HG03097 (cell line): ENCODE measurements around the gene USH1C.

Experiments used
- ATAC-seq: cut with Tn5 transposase; IDR thresholded peaks from one replicate; pipeline ENCODE4 v1.9.1; 2021; ENCODE audit not compliant: unreplicated experiment, low FRiP score

Gene USH1C

DNA sequence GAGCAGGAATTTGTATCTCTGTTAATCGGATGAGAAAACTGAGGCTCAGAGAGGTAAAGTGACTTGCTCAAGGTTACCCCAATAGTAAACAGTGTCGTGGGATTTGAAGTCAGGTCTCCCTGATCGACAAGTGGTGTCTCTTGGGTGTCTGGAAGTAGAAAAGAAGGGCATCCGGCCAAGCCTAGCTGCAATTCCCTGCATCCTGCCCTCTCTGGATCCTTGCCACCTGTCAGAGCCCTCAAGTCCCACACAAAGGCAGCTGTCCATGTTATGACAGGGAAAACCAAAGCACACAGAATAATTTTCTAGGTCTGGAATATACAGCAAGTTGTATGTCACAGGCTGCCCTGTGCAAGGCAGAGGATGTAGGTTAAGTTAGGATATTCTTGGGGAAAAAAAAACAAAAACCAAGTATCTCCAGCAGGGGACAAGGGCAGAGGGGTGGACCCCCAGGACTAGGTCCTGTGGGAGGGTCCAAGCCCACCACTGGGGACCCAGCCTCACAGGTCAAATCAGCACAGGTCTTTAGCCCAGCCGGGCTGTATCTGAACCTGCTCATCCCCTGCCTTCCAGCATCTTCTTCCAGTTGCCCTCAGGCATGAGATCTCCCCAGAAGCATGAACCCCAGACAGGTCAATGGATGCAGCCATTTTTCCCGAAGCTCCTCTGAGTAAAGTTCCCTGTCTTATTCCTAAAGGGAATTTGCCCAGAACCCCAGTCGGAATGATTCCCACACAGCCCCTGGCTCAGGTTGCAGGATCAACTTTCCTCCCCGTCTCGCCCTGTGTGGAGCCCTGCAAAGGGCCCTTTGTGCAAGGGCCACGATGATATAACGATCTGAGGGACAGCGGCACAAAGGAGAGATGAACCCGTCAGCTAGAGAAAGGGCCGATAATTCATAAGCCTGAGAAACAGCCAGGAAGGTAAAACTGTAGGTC, 15.0 kb downstream of the USH1C start:
- no peak for ATAC-seq

DNA sequence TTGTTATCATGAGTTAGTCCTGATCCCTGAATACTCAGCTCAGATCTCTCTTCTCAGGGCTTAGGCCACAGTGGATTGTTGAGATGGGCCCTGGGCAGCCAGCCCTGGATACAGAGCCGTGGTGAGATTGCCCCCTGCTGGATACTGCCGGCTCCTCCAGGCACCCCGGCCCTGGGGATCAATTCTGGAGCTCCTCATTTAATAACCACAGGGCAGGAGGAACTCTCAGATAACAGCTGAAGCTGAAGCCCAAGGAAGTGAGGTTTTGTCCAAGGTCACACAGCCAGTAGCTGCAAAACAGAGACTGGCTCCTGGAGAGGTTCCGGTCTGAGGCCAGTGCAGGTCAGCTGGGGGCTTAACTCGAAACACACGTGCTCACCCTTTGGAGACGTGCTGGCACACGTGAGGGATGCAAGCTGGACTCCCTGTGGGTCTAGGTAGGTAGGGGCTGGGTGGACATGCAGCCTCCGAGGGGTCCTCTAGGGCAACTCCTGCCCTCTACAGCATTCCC, 16.0 kb downstream of the USH1C start:
- no peak for ATAC-seq

DNA sequence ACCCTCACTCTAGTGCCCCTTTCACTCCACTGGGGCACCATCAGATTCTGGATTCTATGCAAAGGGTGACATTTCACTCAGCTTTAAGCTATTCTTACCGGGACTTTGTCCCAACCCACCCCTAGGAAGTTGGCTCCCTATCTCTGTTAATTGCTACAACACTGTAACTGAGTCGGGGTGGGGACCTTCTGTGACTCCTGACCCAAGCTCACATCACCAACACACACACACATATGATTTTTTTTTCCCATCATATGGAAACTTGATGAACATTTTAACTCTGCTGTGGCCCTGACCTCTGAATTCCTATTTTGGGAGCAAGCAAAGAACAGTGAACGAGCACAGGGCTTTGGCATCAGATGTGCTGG, 16.6 kb downstream of the USH1C start:
- ATAC-seq, result no peak

DNA sequence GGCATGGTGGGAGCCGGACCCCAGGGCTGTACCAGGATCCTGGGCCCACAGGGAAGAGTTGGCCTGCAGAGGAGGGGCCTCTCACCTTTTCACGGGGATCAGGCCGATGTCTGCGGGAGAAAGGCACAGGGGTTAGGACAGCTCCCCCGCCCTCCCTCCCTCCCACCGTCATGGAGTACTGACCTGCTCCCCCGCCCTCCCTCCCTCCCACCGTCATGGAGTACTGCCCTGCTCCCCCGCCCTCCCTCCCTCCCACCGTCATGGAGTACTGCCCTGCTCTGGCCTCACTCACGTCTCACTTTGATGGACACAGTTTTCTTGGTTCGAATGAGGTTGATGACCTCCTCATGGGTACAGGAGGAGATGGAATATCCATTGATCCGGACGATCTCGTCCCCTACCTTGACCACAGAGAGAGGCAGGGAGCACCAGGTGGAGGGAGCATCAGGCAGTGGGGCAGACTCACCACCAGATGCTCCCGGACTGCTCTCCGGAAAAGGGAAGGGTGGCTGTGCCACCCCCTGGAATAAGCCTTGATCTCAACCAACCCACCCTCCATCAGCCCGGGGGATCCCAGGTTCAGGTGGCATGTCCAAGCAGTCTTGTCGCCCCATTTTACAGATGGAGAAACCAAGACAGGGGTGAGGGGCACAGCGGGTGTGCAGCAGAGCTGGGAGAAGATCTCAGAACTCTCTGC, 17.1 kb downstream of the USH1C start:
- ATAC-seq, result no peak

DNA sequence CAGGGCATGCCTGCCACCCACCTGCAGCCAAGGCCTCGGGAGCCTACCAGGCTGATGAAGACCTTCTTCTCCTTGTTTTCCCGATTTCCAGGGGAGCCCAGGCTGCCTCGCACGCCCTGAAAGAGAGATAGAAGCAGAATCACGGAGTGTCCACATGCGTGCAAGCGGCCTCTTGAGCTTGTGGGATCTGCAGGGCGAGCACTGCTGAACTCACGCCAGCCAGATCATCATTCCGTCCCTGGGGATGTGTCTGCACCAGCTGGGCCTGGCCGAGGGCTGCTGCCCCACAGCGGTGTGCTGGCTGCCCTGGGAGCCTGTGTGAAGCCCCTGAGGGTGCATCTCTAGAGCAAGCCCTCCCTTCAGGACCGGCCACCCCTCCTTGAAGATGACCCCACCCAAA, 17.9 kb downstream of the USH1C start:
- no peak for ATAC-seq

DNA sequence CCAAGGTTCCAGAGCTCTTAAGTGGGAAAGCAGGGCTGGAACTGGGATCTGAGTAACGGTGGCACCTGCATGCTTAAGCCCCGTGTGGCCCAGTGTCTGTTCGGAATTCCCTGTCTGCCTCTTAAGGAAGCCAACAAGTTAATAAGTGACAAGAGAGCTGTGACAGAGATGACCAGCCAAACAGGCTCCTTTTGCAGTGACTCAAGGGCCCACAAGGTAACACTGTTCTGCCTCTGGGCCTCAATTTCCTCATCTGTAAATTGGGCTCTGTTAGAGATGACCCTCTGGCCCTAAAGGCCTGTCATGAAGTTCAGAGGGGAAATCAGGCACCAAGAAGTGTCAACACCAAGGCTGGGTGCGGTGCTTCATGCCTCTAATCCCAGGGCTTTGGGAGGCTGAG, 18.6 kb downstream of the USH1C start:
- no peak for ATAC-seq

DNA sequence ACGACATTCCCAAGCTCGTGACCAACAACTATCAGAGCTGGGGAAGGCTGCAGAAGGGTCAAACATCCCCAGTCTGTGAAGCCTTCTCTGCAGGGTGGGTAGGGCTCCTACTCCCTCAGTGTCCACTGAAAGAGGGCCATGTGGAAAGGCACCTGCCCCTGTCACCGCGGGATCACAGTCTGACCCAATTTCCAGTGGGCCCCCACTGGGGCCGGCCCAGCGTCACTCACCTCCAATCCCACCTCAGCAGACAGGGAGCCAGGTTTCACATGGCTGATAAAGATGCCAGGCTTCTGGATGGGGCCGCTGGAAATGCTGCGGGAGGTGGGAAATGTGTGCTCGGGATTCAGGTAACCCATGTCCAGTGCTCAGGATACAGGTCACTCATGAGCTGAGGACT, 20.0 kb downstream of the USH1C start:
- no peak for ATAC-seq

DNA sequence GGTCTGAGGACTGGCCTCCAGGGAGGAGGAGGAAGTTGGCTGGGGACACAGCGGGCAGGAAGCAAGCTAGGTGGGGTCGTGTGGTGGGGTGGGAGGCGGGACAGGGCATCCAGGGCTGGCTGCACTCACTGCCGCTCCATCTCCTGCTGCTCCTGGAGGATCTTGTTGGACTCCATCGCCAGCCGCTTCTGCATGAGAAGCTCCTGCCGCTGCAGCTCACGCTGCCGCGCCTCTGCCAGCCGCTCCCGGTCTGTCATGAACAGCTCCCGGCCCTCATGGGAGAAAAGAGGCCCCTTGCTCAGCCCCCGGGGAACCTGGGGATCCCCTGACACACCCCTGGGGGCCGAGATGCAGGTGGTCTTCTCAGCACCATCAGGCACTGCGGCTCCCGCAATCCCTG, 21.6 kb downstream of the USH1C start:
- ATAC-seq, result no peak

DNA sequence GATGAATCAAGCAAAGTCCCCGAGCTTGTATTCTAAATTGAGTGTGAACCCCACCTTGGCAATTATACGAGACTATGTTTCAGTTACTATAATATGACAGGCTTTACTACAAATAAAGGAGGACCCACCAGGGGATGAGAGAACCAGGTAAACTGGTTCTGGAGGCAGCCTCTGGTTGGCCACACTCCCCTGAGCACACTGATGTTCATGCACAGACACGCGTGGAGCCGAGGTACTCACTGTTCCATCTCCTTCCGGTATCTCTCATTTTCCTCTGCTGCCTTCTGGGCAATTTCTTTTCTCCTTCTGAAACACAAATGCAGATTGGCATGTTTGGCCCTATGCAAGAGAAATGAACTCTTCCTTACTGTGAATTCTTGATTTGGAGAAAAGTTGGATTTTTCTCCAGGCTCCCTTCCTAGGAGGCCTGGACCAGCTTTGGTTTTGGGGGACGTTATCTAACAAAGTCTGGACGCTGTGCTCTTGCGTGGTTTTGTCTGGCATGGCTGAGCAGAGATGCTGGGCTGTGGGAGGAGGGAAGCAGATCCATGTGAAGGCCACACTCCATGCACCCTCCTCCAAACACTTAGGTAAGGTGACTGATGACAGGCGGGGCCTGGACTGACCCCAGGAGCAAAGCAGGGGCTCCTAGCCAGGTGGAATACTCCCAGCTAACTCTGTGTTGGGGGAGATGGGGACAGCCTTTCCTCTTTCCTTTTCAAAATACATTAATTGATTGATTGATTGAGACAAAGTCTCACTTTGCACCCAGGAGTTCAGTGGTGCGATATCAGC, 22.9 kb downstream of the USH1C start:
- no peak for ATAC-seq

DNA sequence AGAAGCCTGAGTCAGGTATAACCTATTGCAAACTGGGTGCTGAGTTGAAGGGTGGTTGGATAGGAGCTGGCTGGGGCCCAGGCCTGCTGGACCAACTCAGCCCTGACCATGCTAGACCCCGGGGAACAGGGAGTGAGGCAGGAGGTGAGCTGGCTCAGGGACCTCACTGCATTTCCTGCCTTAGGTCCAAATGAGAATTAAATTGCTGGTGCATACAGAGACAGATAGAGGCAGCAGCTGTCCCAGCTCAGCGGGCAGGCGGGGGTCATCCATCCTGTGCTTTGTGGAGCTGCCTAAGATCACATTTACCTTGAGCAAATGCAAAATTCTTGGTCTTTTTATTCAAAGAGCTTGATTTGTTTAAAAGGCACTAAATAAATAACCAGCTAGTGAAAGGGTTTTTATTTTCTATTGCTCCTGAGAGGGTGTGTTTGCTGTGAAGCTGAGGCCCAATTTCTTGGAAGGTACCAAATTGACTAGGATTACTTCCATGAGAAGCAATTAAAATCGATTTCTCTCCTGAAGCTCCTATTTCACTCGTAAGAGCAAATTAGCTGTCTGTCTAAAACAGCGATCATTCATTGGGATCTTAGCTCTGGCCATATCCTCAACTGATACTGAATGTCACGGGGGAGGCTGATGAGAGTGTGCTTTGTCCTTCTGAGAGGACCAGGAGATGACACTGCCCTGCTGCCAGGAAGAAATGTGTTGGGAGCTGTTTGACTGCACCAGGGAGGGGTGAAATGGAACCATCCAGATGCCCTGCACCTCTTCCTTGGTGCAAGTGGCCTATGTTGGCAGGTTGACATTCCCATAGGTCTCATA, 24.9 kb downstream of the USH1C start:
- ATAC-seq, result no peak

DNA sequence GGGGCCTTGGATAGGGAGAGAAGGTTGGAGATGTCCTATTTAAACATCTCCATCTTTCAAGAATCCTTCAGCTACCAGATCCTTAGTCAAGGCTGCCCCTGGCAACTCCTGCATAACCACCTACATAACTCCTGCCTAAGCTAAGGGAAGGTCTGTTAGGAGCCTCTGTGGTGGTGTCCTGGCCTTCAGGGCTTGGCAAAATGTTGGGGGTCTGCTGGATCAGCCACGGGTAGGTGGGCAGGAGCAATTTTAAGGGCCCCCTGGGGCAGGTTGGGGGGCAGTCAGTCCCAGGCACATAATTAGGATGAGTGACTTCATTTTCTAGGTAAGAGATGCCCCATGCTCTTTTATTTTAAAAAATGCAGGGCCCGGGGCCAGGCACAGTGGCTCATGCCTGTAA, 25.9 kb downstream of the USH1C start:
- ATAC-seq, result no peak

DNA sequence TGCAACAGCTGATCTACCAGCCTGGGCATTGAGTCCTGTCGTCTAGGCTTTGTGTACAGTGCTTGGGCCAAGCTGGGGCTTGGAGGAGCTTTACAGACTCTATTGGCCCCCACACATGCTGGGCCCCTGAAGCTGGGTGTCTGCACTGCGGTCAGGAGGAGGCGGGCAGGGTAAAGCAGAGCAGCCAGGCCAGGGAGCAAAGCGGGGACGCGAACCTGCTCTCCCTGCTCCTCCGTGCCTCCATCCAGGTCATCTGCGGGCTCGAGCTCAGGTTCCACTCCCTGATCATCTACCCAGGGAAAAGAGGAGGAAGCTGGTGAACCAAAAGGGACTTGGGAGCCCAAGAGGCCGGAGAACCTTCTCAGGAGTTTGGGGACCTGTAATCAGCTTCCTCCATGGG, 27.0 kb downstream of the USH1C start:
- ATAC-seq, result no peak

DNA sequence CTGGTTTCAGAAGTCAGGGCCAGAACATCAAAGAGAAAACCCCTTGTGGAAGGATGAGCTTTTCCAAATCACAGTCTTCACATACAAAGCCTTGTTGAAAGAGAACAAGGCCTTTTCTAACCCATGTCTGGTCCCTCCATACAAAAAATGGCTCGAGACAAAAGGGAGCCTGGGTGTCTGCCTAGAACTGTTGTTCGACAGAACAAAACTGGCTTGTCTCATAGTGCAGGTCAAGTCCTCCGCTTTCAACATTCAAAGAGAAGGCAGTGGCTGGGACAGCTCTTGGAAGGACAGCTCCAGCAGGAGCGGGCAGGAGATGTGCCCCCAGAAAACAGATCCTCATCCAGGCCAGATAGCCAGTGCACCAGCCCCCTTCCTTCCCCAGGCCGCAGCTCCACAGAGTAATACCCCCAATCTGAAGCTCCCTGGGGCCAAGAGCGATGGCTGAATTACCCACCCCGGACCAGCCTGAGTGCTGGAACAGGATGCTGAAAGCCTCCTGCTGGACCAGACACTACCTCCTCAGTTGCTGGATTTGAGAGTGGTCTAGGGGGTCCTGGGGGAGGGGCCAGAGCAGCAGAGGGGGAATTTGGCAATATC, 27.6 kb downstream of the USH1C start:
- ATAC-seq, result no peak

DNA sequence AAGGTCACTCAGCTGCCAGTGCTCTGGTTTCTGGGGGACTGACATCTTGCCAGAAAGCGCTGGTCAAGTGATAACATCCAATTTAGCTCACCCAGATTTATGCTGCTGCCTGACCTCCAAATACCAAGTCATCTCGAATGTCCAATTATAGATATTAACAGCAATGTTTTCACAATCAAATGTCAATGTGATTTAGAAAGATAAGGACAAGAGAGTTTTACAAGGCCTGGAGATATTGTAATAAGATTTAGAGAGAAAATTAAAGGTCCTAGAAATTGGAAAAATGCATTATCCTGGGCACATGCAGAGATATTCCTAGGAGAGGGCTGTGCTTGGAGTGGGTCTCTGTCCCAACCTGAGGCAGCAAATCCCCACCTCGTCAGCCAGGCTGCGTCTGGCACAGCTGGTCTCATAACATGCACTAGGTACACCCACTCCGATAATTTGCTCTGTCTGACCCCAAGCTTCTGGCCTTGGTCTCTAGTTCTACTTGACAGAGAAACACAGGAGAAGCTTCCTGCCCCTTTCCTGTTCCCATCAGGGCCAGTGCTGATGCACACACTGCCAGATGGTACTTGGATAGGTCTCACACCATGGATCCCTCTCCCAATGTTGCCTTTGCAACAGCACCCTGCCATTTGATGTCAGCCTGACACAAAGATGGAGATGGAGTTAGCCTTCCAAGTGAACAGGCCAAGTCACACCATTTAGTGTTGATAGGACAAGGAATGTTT, 28.6 kb downstream of the USH1C start:
- ATAC-seq, result no peak

DNA sequence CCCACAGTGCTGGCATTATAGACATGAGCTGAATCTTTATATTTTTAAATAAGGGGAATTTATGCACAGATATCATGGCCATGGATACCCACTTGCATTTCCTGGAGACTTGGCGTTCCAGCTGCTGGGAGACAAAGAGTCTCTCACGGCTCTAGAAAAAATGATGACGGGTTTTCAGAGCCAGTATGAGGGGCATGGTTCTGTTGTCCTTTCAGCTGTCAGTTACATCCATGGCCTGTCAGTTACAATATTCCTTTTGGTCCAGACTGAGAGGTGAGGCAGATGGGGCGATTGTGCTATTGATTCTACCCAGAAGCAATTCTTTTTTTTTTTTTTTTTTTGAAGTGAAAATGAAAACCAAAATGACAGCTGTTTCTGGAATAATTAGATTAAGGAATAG, 29.7 kb downstream of the USH1C start:
- ATAC-seq, result no peak

DNA sequence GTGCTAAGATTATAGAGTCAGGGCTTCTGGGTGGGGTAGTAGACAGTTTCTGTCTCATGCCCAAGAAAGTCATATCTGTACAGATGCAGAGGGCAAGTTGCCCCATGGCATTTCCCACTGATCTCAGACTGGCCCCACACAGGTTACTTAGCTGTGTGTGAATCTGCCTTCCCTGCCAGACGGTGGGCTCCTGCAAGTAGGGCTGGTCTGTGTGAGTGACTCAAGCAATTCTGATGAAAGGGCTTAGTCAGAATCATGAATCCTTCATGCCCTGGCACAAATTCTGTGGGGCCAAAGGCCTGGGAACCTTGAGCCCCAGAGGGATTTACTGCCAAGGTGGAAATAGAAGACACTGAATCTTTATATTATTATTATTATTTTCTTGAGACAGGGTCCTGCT, 30.4 kb downstream of the USH1C start:
- ATAC-seq, result no peak

DNA sequence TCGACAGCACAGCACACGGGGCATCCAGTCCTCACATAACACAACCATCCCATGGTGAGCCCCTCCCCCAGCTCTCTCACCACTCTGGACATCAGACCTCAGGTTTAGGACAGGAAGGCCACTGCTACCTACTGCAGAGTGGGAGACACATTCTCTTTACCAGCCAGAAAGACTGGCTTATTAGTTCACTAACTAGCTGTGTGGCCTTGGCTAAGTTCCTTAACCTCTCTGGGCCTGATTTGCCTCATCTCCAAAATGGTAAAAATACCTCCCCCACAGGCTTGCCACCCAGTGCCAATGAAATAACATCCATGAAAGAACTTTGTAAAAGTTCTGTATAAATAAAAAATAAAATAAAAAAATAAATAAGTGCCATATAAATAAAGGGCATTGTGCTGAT, 32.1 kb downstream of the USH1C start:
- no peak for ATAC-seq

DNA sequence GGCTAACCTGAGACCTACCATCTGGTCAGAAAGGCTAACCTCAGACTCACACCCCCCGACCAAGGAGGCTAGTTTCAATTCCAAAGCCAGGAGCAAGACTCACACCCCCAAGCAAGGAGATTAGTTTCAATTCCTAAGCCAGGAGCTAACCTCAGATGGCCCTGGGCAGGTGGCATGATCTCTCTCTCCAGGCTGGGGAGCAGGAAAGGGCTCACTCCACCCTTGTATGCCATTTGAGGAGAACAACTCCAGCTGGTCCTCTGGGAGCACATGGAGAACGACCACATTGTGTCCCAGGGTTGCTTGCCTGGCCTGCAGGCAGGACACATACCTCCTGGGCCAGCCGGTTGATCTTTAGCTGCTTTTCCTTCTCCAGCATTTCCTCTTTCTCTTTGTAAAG, 32.6 kb downstream of the USH1C start:
- no peak for ATAC-seq

DNA sequence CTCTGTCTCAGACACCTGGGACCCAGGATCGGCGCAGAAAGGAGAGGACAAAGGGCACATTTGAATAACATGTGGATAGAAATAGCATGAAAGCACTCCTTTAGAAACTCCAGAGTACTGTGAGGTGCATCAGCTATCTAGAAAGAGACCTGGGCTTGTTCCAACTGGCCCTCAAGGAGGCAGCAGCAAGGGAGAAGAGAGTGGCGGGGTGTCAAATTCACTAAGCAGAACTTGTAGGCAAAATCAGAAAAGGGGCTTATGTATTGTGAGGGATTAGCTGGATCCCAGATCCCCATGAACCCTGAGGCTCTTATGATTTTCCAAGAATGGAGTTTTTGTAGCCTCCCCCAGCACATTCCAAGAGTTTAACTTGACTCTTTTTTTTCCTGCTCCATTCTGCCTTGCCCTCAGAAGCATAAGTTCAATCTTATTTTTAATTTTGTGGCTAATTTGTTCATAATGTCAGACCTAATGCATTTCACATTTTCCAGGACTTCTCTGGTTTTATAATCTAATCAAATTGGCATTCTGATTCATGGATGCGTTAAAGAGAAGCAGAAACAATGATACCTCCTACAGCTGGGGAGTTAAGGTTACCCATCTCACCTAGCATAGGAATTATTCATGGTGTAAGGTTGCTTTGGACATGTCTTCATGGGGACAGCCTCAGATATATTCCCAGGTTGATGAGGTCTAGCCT, 33.6 kb downstream of the USH1C start:
- no peak for ATAC-seq
